Measurements from ENCODE around the gene TPT1.
"Not testable (repeated sequence)": the region's sequence is repeated elsewhere in the genome, so short reads cannot be mapped to it uniquely, and the experiment has no call there.

Gene TPT1

GRCh38 chr13:45361596-45362206, 20.7 kb upstream of the TPT1 start:
- no peak for TF ChIP-seq CTCF (IDR thresholded peaks at IDR 0.05; ENCODE audit: low read depth, low read length)
- DNase-seq (ENCODE audit: extremely low read depth, low read depth): no peak

GRCh38 chr13:45356966-45357672, 16.1 kb upstream of the TPT1 start:
- no peak for DNase-seq (ENCODE audit: extremely low read depth, low read depth)

DNA sequence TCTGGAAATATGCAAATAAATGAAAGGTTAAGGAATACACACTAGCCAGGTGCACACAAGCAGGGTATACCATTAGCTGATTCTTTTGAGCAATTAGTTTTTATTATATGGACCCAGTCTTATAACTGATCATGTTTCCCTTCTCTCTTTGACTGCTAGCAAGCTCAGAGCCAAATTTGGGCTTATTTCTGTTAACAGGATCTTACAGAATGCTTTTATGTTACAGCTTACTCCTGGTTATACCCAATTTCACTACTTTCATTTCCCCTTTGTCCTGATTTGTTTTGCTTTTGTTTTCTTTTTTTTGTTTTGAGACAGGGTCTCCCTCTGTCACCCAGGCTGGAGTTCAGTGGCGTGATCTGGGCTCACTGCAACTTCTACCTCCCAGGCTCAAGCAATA, 12.9 kb upstream of the TPT1 start:
- TF ChIP-seq CTCF (IDR thresholded peaks at IDR 0.05; ENCODE audit: low read depth, low read length): no peak
- DNase-seq (ENCODE audit: extremely low read depth, low read depth): no peak

More at GRCh38 chr13:45356966-45357672, 16.1 kb upstream of the TPT1 start:
- no peak for TF ChIP-seq CTCF (IDR thresholded peaks at IDR 0.05; ENCODE audit: low read depth, low read length)

DNA sequence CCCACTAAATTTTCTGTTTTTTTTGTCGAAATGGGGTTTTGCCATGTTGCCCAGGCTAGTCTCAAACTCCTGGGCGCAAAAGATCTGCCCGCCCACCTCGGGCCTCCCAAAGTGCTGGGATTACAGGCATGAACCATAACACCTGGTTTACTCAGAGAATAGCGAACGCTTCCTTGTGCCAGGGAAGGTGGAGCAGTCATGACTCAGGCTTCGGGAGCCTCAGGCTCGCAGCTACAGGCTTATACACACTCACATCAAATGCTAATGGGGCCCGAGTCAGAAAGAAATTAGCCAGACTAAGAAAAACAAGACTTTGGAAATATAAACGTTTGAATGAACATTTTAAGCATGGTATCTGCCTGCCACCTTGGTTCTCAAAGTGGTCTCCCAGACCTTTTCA, 11.0 kb upstream of the TPT1 start:
- no peak for TF ChIP-seq CTCF (IDR thresholded peaks at IDR 0.05; ENCODE audit: low read depth, low read length)
- DNase-seq (ENCODE audit: extremely low read depth, low read depth): no peak

DNA sequence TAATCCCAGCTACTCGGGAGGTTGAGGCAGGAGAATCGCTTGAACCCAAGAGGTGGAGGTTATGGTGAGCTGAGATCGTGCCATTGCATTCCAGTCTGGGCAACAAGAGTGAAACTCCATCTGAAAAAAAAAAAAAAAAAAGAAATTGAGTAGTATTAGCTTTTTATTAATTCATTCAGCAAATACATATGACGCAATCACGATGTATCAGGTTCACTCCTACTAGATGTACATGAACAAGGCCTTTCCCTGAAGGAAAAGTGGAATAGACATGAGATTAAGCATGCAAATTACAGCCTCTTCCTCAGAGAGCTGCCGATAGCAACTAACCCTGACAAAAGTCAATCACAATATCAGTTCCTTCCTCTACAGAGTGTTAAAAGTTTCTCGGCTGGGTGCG, 9.2 kb upstream of the TPT1 start:
- TF ChIP-seq CTCF (IDR thresholded peaks at IDR 0.05; ENCODE audit: low read depth, low read length): no peak
- DNase-seq (ENCODE audit: extremely low read depth, low read depth): no peak

- no peak for TF ChIP-seq CTCF (IDR thresholded peaks at IDR 0.05; ENCODE audit: low read depth, low read length)
- DNase-seq (ENCODE audit: extremely low read depth, low read depth): no peak
Measured at GRCh38 chr13:45349438-45349837, 8.5 kb upstream of the TPT1 start.

GRCh38 chr13:45344064-45344463, 3.1 kb upstream of the TPT1 start:
- not testable (repeated sequence) for DNase-seq (ENCODE audit: extremely low read depth, low read depth)

DNA sequence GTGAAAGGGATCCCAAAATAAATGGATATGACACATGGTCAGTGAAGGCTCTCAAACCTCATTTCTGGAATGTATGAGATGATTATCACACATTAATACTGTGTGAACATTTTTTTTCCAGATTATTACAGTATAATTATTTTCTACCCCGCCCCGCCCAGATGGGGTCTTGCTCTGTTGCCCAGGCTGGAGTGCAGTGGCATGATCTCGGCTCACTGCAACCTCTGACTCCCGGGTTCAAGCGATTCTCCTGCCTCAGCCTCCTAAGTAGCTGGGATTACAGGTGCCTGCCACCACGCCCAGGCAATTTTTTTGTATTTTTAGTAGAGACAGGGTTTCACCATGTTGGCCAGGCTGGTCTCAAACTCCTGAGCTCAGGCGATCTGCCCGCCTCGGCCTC, 2.1 kb upstream of the TPT1 start:
- not testable (repeated sequence) for DNase-seq (ENCODE audit: extremely low read depth, low read depth)

DNA sequence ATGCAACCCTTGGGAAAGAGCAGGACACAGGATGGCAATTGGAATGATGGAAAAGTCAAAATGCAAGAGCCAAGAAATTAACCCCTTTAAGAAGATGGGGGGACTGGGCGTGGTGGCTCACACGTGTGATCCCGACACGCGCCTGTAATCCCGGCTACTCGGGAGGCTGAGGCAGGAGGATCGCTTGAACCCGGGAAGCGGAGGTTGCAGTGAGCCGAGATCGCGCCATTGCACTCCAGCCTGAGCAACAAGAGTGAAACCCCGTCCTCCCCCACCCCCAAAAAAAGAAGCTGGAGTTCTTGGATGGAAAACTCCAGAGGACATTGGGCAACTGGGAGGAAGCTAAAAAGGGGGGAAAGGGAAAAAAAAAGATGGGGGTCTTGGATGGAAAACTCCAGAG, 1.7 kb upstream of the TPT1 start:
- DNase-seq (ENCODE audit: extremely low read depth, low read depth): not testable (repeated sequence)

All from AG09319 (cell line).